ENCODE measurements around the gene CASZ1.

- TF ChIP-seq POLR2AphosphoS5 (IDR thresholded peaks at IDR 0.05) (no peak), CTCF (IDR thresholded peaks at IDR 0.05) (no peak), POLR2A (IDR thresholded peaks at IDR 0.05) (no peak), EP300 (IDR thresholded peaks at IDR 0.05; ENCODE audit: low read depth) (no peak)
These were observed 52.4 kb downstream of the CASZ1 start for GRCh38 chr1:10744029-10744428.
